ENCODE results near the gene STARD3.
A peak's percentile ranks its signal among the peaks of the same experiment; 100 is the strongest.
"Not testable (repeated sequence)": the region's sequence is repeated elsewhere in the genome, so short reads cannot be mapped to it uniquely, and the experiment has no call there.

The STARD3 gene

DNA sequence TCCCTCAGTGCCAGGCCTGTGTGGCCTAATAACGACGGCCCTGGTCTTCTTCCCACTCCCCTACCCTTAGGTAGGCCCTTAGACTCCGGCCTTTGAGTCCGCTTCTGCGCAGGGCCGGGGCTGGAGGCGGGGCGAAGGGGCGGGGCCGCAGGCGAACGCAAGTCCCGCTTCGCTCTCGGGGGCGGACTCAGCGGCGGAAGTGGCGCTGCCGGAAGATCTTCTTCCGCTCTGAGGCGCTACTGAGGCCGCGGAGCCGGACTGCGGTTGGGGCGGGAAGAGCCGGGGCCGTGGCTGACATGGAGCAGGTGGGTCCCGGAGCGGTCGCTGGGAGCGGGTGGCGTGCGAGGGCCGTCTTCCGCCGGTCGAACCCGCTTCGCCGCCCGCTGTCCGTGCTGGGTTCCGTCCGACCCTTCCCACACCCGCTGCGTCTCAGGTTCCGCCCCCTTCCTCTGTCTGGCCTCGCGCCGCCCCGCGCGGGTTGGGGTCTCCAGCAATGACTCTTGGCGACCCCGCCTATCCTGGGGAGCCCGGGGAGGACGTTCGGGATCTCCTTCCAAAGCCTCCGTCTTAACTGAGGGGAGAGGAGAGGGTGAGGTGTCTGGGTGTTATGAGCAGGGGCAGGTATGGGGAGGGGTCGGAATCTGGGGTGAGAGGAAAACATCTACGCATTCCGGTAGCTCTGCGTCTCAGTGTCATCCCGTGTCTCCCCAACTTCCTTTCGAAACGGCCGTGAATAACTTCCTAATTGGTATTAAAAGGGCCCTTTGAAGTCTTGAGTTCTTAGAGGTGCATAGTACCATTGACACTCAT, at the start of gene STARD3:
Gene STARD3 (plus strand): TSS at position 218 of the 810 bp plus-strand sequence. CDS start 16,388 bp downstream, outside the sequence.
- DNase-seq (ENCODE audit: low spot score), result peak; percentile 90

DNA sequence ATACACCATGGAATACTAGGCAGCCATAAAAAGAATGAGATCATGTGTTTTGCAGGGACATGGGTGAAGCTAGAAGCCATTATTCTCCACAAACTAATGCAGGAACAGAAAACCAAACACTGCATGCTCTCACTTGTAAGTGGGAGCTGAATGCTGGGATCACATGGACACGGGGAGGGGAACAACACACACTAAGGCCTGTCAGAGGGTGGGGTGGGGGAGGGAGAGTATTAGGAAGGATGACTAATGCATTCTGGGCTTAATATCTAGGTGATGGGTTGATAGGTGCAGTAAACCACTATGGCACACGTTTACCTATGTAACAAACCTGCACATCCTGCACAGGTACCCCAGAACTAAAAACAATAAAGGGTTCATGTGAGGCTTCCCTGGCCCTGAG, 46.8 kb upstream of the STARD3 start:
- not testable (repeated sequence) for DNase-seq (ENCODE audit: low spot score)

DNA sequence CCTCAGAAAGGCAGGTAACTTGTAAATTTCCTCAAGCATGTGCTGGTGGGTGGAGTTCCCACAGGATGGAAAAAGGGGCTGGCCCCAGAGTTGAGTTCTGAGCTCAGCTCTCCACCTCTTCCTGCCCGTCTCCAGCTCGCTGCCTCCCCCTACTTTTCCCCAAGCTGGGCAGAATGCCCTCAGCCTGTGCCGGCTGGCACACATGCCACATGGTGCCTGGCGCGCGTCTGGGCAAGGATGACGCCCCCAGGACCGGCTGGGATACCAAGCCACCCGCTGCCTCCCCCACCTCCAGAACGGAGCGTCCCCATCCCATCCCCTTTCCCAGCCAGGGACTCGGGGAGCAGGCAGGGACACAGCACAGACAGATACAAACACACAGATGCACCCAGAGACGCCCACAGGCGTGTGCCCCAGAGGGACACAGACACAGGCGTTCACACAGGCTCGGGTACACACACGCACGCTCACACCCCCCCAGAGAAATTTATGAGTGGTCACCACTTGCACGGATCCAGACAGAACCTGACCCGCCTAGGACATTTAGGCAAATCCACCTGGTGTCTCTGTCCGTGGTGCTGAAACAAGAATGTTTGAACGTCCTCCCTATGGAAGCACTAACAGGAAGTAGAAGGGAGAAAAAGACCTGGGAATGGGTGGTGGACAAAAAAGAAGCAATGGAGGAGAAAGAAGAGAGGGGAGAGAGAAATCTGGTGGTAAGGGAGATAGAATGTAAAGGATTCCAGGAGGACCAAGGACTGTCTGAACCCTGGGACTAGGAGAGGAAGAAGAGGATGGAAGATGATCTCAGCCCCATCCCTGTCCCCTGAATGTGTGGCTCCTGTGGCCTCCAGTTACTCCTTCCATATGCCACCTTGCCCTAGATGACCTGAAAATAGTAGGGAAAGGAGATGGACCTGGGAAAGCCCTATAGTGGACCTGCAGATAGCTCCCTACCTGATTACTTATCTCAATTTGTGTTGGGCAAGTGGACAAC, 44.7 kb upstream of the STARD3 start:
- DNase-seq (ENCODE audit: low spot score), result no peak

DNA sequence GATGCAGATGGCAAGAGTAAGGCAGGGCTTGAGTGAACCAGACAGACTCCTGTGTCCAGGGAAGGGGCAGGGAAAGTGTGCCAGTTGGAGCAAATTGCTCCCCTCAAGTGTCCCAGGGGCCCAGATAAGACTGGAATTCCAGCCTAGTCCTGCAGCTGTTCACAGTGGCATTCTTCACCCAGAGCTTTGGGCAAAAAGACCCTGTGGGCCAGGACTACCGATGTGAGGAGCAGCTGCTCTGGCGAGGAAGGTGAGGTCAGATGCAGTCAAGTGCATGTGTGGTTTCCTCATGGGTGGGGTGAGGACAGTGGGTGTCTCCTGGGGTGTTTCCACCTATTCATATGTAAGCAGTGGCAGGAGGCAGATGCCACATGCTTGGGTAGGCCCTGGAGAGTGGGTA, 43.6 kb upstream of the STARD3 start:
- DNase-seq (ENCODE audit: low spot score), result no peak

DNA sequence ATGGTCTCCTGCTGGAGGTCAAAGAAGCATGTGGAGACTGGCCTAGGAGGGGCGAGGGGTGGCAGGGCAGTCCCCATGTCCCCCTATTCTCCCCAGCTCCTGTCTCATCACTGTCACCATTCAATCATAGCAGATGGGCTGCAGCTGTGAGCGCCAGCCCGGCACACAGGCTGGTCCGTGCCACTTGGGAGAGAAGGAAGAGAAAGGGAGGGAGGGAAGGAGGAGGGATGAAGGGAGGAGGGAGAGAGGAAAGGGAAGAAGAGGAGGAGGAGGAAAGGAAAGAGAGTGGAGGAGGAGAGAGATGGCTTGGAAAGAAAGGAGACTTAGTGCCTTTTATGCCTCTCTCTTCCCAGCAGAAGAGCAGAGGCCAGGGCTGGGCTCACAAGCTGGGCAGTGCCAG, 41.6 kb upstream of the STARD3 start:
- DNase-seq (ENCODE audit: low spot score), result no peak

DNA sequence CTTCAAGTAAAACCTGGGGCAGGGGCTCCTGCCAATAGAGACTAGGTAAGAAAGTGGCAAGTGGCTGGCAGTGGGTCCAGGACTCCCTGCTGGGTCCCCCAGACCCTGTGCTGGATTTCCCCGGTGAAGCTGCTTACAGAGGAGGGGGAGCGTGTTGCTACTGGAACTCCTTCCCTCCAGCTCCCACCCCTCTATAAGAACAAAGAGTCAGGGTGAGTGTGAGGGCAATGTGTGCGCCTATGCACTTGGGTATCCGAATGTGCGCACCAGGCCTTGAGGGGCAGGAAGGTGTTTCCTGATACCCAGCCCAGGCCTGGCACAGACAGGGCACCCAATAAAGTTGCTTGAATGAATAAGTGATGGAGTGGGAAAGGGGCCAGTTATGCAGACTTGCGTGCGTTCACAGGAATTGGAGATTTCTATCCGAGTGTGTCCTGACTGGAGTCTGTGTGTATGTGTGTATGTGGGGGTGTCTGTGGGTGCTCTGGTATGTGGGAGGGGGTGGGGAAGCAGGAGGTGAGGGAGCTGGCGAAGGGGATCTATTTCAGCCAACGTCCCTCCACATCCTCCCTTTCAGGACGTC, 40.9 kb upstream of the STARD3 start:
- DNase-seq (ENCODE audit: low spot score), result no peak

DNA sequence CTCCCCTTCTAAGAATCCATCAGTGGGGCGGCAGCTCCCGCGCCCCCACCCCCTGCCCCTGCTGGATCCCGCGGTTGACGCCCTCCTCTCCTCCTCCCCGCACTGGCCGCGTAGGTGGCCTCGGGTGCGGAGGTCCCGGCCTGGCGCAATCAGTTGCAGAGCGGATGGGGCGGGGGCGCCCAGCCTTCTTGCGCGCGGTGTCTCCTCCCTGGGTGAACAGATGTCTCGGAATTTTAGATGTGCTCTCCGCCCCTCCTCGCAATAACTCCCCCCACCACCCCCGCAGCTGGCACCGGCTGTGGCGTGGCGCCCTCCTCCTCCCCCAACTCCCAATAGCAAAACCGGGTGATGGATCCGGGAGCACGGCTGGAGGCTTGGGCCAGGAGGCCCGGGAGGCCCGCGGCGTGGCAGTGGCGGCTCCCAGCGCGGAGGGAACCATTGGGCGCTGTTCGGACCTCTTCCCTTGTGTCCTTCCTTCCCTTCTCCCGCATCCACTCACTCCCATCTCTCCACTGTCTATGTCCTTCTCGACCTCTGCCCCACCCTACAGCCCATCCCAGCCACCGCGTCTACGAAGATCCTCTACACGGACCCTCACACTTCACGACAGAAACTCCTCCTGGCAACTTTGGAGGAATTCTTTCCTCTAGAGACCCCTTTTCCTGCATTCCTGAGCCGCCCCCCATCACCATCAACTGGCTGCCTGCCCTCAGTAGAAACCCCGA, 40.2 kb upstream of the STARD3 start:
- no peak for DNase-seq (ENCODE audit: low spot score)

DNA sequence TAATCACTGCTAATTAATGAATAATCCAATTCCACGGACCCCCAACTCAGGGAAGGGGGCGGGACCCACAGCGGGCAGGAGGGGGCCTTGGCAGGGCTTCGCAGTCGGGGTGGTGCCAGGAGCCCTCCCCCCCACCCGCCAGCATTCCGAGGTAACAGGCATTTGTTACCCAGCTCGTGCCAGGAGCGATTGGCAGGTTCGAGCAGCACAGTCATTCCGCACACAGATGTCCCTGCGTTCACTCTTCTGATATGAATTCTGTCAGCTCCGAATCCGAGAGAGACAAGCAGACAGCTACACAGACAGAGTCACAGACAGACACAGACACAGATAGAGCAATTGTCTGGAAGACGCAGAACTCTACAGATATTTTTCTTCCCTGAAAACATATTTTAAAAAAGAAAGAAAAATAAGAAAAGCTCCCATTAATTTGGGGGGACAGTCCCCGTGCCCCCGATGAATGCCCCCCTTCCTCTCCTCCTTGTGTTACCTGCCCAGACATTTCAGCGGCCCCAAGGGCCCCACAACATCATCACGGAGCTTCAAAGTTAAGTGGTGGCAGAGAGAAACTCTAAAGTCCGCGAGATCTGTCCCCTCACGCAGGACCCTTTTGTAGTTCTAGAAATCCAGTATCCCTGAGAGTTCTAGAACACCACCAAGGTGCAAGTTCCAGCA, 39.4 kb upstream of the STARD3 start:
- no peak for DNase-seq (ENCODE audit: low spot score)

DNA sequence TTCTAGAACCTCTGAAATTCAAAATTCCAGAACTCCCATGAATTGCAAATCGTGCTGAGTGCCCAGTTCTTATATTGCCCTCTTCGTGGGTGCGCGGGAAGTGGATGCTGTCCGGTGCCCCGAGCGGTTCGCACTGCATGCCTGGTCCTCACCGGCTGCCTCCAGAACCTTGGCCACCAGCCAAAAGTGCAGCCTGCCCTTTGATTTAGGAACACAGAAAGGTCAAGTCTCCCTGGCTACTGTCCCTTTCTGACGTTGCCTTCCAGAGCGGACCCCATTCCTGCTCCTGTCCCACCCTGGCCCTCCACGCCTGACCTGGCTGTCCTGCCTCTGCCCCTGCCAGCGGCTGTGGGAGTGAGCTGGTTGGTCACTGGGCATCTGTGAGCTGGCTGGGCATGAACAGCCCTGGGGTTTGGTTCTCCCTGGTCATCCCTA, 38.9 kb upstream of the STARD3 start:
- DNase-seq (ENCODE audit: low spot score), result no peak

DNA sequence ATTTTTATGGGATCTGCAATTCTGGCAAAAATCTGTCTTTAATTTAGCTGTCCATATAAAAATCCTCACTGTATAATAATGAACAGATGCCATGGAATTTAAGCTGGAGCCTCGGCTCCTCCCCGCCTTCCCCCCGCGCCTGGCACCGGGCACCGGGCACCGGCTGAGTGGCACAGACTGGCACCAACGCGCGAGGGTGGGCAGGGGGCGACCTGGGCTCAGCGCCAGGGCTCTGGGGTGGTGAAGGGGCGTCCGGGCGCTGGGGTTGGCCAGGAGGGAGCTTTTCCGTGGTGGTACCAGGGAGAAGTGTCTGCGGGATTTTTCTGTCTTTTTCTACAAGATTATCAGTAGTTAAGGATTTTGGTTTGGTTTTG, 38.3 kb upstream of the STARD3 start:
- DNase-seq (ENCODE audit: low spot score), result no peak

DNA sequence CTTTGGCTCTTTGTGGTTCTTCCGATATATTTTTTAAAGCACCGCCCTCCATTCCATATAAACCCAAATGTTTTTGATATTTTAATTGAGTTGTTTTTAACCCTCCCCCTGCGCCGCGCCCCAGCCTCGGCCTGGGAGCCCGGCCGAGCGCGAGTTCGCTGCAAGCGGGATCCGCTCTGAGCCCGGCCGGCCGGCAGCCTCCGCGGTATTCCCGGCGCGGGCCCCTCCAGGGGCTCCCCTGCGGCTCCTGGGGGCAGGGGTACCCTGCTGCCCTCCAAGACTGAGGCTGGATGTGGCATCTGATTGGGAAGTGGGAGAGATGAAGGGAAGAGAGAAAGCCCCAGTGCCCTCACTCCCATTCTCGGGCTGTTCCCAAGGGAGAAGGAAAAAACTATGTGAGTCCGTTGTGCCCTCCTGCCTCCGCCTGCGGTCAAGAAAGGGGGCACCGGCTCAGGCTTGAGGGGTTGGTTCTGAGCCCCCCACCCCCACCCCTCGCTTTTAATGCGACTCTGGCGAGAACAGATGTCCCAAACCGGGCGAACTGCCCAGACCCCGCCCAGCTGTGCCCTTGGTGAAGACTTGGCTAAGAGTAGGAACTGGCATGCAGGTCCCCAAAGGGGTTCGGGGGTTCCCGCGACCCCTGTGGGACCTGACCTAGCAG, 37.8 kb upstream of the STARD3 start:
- DNase-seq (ENCODE audit: low spot score), result no peak

DNA sequence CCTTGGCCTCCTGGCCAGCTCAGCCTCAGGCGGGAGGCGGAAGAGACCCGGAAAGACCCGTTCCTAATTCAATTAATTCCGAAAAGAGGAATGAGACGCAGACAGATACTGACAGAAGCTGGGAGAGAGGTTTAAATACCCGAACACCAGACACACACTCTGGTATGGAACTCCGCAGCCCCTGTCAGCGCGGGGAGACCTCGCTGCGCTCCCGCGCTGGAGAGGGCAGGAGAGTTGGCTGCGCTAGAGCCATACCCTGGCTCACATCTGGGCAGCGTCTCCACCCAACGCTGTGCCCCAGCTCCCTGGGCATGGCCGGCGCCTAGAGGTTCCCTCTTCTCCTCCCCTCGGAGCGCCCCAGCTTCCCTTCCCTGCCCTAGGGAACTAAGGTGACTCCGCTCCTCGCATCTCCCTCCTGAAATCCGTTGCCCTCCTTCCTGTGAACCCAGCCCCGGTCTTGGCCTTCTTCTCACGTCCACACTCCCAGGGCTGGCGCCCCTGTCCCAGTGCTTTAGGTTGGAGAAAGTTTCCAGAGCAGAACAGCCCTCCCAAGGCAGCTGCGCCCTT, 37.2 kb upstream of the STARD3 start:
- no peak for DNase-seq (ENCODE audit: low spot score)

DNA sequence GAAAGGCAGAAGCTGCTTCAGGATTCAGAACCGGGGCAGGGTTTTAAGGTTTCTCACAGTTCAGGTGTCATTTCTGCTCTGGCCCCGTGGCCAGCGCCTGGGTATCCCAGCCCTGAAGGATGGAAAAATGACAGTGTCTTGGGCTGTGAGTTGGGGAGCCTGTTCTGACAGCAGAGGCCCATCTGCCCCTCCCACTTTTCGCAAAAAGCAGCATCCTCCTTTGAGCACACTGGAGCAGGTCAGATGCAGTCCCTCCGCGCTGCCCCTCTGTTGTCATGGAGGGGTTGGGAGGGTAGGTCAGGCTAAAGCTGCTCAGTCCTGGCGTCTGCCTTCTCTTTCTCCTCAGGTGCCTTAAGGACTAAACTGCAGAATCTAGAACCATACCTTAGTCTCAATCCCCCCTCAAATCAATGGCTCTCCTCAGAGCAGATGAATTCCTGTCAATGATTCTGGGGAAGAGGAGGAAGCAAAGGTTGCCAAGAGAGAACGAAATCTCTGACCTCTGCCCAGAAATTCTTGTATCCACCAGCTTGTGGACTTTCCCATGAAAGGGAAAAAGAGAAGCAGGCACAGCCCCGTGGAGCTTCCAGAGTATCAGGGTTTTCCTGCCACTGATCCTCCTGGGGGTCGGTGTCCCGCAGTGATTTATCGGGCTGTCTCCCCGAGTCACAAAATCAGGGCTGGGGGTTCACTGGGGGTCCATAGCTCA, 36.5 kb upstream of the STARD3 start:
- no peak for DNase-seq (ENCODE audit: low spot score)

DNA sequence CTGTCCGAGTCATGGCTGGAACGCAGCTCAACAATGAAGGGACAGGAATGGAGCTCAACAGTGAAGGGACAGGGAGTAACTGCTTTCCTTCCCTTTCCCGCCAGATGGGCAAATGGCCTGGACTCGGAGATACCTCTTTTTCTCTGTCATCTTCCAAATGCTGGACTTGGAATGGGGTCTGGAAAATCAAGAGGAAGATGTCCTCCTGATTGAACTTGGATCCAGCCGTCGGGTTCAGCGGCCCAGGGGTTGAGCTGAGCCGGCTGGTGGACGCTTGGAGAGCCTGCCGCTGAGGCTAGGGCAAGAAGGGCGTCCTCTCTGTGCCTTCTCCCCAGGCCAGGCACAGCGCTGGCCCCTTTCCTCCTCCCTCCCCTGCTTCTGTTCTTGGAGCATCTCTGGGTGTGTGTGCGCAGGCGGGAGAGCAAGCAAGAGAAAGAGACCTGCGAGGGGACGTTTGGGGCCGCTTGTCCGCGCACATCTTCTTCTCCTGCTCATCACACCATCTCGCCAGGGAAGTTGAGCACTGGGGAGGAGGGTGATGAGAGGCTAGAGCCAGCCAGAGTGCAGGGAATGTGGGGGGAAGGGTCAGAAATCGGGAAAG, 35.8 kb upstream of the STARD3 start:
- DNase-seq (ENCODE audit: low spot score), result no peak

DNA sequence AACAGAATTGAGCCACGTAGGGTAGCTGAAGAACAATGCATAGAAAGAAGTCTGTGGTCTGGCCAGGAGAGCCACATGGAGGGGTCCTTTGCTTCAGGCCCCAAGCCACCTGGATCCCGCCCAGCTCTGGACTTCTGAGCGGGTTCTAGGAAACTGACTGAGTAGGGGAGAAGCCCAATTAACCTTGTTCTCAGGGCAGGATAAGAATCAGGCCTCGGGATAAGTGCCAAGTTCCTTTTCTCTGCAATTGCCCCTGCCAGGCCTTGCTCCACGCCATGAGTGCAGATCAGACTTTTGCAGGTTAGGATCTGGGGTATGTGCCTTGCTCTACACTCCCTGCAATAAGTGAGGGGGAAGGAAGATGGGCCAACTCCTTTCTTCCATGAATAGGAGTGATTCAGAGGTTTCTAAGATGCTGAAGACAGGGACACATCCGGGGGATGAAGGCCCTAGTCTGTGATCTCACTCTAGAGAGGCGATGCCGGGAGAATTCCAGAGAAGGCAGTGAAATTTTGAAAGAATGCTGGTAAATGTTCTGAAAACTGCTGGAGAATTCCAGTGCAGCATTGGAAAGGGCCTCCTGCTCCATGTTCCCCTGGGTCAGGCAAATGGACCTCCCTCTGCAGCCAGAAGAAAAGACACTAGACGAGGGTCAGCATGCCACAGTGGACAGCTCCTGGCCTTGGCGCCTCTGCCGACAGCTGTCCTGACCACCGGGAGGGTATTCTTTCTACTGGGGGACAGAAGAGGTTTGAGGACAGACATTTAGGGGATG, 35.0 kb upstream of the STARD3 start:
- DNase-seq (ENCODE audit: low spot score), result no peak

DNA sequence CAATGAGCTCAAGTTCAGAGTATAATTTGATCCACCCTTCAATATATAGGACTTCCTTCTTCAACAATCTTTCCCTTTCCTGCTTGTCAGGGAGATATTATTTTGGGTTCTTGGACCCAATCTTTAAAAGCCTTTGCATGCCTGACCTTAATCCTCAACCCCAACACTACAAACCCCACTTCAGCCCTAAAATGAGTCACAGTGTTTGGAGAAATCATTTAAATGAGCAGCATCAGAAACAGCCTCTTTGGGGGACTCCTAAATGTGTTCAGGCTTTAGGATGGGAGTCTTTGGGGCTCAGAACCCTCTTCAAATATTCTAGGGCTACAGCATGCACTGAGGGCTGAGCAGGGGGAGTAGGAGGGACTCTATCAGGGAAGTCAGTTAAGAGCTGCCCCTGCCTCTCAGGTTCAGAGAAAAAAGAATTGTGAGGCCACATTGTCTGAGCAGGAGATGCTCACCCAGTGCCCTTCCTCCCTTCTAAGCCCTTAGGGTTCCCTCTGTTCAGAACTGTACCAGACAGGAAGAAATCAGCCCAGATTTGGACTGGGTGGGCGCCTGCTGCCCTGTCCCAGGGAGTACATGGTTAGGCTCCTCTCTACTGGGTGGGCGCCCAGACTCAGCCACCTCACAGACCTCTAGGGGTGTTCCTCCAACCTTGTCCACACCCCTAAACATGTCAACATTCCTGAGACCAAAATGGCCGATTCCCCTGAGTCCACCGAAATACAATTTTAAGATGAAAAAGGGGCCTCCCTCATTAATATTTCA, 34.2 kb upstream of the STARD3 start:
- DNase-seq (ENCODE audit: low spot score), result no peak

DNA sequence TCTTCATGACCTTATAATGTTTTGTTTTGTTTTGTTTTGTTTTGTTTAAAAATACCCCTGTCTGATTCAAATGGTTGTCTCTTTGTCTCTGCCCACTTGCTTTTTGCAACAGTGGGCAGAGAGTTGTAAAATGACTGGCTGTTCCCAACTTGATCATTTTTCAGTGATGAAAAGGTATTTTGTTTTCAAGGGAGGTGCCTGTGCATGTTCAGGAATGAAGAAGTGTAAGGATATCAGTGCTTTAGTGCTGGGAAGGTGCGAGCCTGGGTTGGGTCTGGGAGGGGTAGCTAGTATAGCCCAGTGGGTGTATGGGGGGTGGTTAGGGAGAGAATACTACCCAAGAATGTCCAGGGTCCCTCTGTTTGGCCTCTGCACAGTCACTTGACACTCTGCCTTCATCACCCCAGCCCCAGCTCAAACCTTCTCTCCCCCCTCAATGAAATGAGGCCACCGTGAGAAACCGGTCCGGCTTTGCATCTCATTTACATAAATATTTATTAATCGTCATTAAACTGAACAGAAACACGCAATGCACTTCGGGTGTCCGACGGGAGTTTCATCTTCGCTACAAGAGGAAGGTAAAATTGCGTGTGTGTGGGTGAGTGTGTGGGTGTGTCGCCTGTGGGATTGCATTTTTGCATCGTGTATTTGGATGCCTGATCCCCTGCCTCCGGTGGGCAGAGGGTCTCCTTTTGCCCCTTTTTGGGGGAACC, 33.5 kb upstream of the STARD3 start:
- no peak for DNase-seq (ENCODE audit: low spot score)

All from globus pallidus (tissue), 1 donor.